HG03565 (cell line): ENCODE data around the gene OR7C1.
"Not testable (repeated sequence)": the region's sequence is repeated elsewhere in the genome, so short reads cannot be mapped to it uniquely, and the experiment has no call there.

Experiments used
- ATAC-seq: cut with Tn5 transposase; IDR thresholded peaks from one replicate; pipeline ENCODE4 v1.9.1; 2021; ENCODE audit warnings: mild to moderate bottlenecking, moderate library complexity; ENCODE audit not compliant: unreplicated experiment

Gene OR7C1

GRCh38 chr19:14768001-14768400 is 67.0 kb downstream of the OR7C1 start:
- ATAC-seq: no peak

- no peak for ATAC-seq
Observed at GRCh38 chr19:14767466-14767971, 67.5 kb downstream of the OR7C1 start.

GRCh38 chr19:14765841-14766240 is 69.1 kb downstream of the OR7C1 start:
- not testable (repeated sequence) for ATAC-seq

DNA sequence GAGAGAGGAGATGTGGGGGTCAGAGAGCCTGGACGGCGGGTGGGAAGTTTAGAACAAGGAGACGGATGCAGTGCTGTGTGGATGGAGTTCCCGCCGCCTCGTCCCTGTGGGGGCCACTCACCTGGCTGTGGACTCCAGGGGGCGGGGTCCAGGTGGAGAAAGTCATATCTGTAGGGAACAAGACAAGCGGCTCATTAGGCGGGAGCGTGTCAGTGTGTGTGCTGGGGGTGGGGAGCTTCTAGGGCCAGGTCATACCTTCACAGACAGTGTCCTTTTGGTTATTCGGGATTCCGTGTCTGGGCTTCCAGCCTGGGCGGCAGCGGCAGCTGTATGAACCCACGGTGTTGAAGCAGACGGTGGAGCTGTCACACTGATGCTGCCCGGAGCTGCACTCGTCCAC is 69.6 kb downstream of the OR7C1 start:
- ATAC-seq: not testable (repeated sequence)

GRCh38 chr19:14764401-14764800 is 70.6 kb downstream of the OR7C1 start:
- ATAC-seq: no peak

DNA sequence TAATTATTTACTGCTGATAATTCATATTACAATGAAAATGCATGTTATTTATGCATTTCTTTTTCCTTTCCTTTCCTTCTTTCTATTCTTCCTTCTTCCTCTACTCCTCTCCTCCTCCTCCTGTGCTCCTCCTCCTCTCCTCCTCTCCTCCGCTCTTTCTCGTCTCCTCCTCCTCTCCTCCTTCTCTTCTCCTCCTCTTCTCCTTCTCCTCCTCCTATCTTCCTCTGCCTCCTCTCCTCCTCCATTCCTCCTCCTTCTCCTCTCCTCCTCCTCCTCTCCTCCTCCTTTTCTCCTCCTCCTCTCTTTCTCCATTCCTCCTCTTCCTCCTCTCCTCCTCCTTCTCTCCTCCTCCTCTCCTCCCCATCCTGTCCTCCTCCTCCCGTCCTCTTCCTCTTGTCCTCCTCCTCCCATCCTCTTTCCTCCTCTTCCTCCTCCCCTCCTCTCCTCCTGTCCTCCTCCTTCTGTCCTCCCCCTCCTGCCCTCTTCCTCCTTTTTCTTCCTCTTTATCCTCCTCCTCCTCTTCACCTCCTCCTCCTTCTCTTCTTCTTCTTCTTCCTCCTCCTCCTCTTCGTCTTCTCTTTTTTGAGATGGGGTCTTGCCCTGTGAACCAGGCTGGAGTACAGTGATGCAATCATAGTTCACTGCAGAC is 71.4 kb downstream of the OR7C1 start:
- ATAC-seq: no peak

DNA sequence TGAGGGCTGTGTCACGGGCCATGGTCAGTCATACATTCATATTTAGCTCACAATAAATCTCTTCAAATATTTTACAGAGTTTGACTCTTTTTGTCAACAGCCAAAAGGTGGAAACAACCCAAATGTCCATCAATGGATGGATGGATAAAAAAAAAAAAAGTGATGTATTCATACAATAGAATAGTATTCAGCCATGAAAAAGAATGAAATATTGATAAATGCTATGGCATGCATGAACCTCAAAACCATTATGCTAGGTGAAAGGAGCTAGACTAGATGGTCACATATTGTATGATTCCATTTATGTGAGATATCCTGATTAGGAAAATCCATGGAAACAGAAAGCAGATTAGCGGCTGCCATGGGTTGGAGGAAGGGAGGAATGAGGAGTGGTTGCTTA is 72.9 kb downstream of the OR7C1 start:
- ATAC-seq: no peak

- ATAC-seq: no peak
Observed at GRCh38 chr19:14761607-14762006, 73.4 kb downstream of the OR7C1 start.

DNA sequence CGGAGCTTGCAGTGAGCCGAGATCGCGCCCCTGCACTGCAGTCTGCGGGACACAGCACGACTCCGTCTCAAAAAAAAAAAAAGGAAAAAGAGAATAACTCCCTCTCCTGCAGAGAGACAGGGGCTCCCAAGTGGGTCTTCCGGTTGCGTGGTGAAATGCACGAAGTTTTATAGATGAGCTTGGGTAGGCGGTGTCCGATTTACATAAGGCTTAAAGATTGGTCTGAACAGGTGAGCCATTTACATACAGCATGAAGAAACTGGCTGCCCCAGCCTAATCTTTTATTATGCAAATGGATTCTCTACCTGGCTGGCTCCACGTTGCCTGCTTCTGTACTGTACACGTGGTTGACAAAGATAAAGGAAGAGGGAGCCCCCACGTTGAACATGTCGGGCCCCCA is 76.2 kb downstream of the OR7C1 start:
- no peak for ATAC-seq

DNA sequence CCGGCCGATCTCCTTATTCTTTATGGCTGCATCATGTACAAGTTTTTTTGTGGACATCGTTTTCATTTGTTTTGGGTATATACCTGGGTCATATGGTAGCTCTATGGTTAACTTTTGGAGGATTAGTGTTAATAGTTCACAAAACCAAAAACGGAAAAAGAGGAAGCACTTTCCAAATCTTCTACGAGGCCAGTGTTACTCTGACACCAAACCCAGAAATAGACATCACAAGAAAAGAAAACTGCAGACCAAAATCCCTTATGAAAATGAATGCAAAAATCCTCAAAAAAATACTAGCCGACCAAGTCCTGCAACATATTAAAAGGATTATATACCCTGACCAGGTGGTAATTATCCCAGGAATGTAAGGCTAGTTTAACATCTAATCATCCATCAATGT is 86.4 kb downstream of the OR7C1 start:
- no peak for ATAC-seq
